Caki2 (cell line): ENCODE measurements around the gene ZC2HC1B. TPM values are rescaled to one million over a fixed set of nuclear protein-coding genes. Genes with fewer than 3 reads are reported as not detected.

Experiments
- DNase-seq: peaks from one replicate; pipeline ENCODE4 v3.0.0-alpha.2; 2015; ENCODE audit warnings: low read depth
- in situ Hi-C: cut with HindIII; loops from 2 replicates; pipeline ENCODE4 v1.10.0; 2016; ENCODE audit warnings: low sequenced_read_pairs, low pct_unique_long_range_greater_than_20kb, mixed read lengths
- total RNA-seq: library from RNA; depleted of rRNA; stranded (reverse); fragments of >200 nt; shearing (Covaris generic); gene quantifications from 2 replicates; pipeline ENCODE4 v1.2.3, GENCODE V29; 2014; ENCODE audit warnings: low replicate concordance; rRNA removed

Gene ZC2HC1B
- total RNA-seq, 1 experiment from 2014 or later, result not detected

GRCh38 chr6:143970456-143971218, 106.4 kb downstream of the ZC2HC1B start:
- in situ Hi-C loops, result no loop called here

GRCh38 chr6:143971482-143972205, 107.4 kb downstream of the ZC2HC1B start:
- in situ Hi-C loops, result no loop called here

More at GRCh38 chr6:143970456-143971218, 106.4 kb downstream of the ZC2HC1B start:
- DNase-seq, result no peak

GRCh38 chr6:143973097-143973966, 109.1 kb downstream of the ZC2HC1B start:
- DNase-seq, result no peak
- in situ Hi-C loops, result no loop called here

More at GRCh38 chr6:143971482-143972205, 107.4 kb downstream of the ZC2HC1B start:
- DNase-seq, result no peak

- in situ Hi-C loops, result no loop called here
- DNase-seq, result no peak
These were observed 109.8 kb downstream of the ZC2HC1B start for GRCh38 chr6:143974089-143974488.

- DNase-seq, result no peak
- in situ Hi-C loops, result no loop called here
These were observed 112.6 kb downstream of the ZC2HC1B start for GRCh38 chr6:143976806-143977349.

GRCh38 chr6:143980921-143981320, 116.6 kb downstream of the ZC2HC1B start:
- in situ Hi-C loops, result no loop called here
- no peak for DNase-seq

GRCh38 chr6:143982968-143983367, 118.7 kb downstream of the ZC2HC1B start:
- no peak for DNase-seq
- in situ Hi-C loops, result no loop called here

GRCh38 chr6:143984666-143985065, 120.4 kb downstream of the ZC2HC1B start:
- in situ Hi-C loops, result no loop called here
- no peak for DNase-seq

- in situ Hi-C loops, result no loop called here
- no peak for DNase-seq
These were observed 122.3 kb downstream of the ZC2HC1B start for GRCh38 chr6:143986463-143987065.

Other genes with a start within 250 kb of the ZC2HC1B start
- gene PHACTR2, start 186.5 kb upstream of the ZC2HC1B start, total RNA-seq, result 3.6 and 7.6 TPM in 2 replicates
- 12.0 and 21.5 TPM in 2 replicates for gene LTV1, start 21.1 kb upstream of the ZC2HC1B start, total RNA-seq
- gene PLAGL1, start 143.8 kb downstream of the ZC2HC1B start, total RNA-seq, result 6.0 and 13.4 TPM in 2 replicates
- gene SF3B5, start 231.1 kb downstream of the ZC2HC1B start, total RNA-seq, result 156 and 187 TPM in 2 replicates